GM23338 (cell line): Measurements from ENCODE around the gene COX15.

Experiments
- CREB1 ChIP-seq: fragments of 250-450 bp; sonication (Bioruptor Pico); IDR thresholded peaks from 2 replicates; pipeline ENCODE4 v1.5.0; 2020; ENCODE audit warnings: low read depth, mild to moderate bottlenecking, moderate library complexity
- CTCF ChIP-seq, 2 experiments: fragments of 200-600 bp in 1 of 2; sonication (generic) in 1 of 2; conservative IDR thresholded peaks; 2 replicates each; pipeline versions ENCODE4 v1.5.1 to v1.6.1; 2016 to 2017; ENCODE audit warnings: antibody characterized with exemption in 2 of 2, low read depth in 2 of 2, mild to moderate bottlenecking in 2 of 2, moderate library complexity in 1 of 2
- ETS1 ChIP-seq: IDR thresholded peaks from 2 replicates; pipeline ENCODE4 v1.6.1; 2016; ENCODE audit warnings: antibody characterized with exemption
- EZH2 ChIP-seq: fragments of 200-600 bp; sonication (generic); IDR thresholded peaks from one replicate; pipeline ENCODE4 v1.8.0; 2017; ENCODE audit warnings: antibody characterized with exemption, mild to moderate bottlenecking, low read depth; ENCODE audit not compliant: unreplicated experiment
- EZH2phosphoT487 ChIP-seq: fragments of 200-600 bp; sonication (generic); IDR thresholded peaks from one replicate; pipeline ENCODE4 v1.8.1; 2018; ENCODE audit warnings: antibody characterized with exemption; ENCODE audit not compliant: unreplicated experiment
- POLR2AphosphoS5 ChIP-seq: IDR thresholded peaks from 2 replicates; pipeline ENCODE4 v1.6.1; 2016; ENCODE audit warnings: antibody characterized with exemption, low read depth
- REST ChIP-seq: IDR thresholded peaks from one replicate; pipeline ENCODE4 v1.6.1; 2018; ENCODE audit warnings: antibody characterized with exemption; ENCODE audit not compliant: unreplicated experiment
- STAT1 ChIP-seq: IDR thresholded peaks from one replicate; pipeline ENCODE4 v1.6.1; 2016; ENCODE audit warnings: antibody characterized with exemption; ENCODE audit not compliant: unreplicated experiment
- ZNF331 ChIP-seq: fragments of 250-450 bp; sonication (Bioruptor Pico); IDR thresholded peaks from 2 replicates; pipeline ENCODE4 v1.5.0; 2020; ENCODE audit warnings: low read depth, mild to moderate bottlenecking, moderate library complexity

- TF ChIP-seq CTCF (conservative IDR thresholded peaks at IDR 0.05; ENCODE audit: low read depth in 2 of 2) (no peak), POLR2AphosphoS5 (no peak), REST (no peak), EZH2 (no peak), EZH2phosphoT487 (no peak), CREB1 (CRISPR knock-in tag) (no peak), ZNF331 (CRISPR knock-in tag) (no peak), STAT1 (no peak), ETS1 (no peak)
Observed at GRCh38 chr10:99733366-99733765, 1.4 kb upstream of the COX15 start.
